ENCODE data around the gene GSTP1. TPM values are rescaled to one million over a fixed set of nuclear protein-coding genes. Genes with fewer than 3 reads are reported as not detected.

Gene GSTP1
- total and polyA plus RNA-seq, 9 of the 15 experiments (the other 6 are each of a cell fraction or from before 2014, with no cell fraction given) = 592 to 2,150 (median 1,204) TPM

DNA sequence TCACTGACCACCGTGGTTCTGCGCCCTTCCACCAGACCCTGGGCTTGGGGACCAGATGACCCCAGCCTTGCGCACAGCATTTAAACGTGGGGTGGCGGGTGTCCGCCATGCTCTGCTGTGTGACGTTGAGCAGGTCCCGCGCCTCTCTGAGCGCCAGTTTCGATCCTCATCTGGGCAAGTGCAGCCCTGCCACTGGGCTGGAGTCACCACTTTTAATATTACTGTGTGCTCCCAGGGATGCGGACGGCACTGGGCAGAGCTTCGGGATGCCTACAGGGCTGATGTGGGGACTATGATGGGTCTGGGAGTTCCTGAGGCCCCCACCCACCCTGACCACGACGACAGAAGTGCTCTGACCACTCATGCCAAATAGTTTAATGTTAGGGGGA, 47.3 kb downstream of the GSTP1 start (continued):
- TF ChIP-seq PTBP1 (IDR thresholded peaks at IDR 0.05; ENCODE audit: low read depth, low read length) = 0 out of 2 replicates have a peak, but pooled peaks have one; percentile 31
- TF ChIP-seq COPS2 (conservative IDR thresholded peaks at IDR 0.05) = no peak
- TF ChIP-seq, protein P1, sequence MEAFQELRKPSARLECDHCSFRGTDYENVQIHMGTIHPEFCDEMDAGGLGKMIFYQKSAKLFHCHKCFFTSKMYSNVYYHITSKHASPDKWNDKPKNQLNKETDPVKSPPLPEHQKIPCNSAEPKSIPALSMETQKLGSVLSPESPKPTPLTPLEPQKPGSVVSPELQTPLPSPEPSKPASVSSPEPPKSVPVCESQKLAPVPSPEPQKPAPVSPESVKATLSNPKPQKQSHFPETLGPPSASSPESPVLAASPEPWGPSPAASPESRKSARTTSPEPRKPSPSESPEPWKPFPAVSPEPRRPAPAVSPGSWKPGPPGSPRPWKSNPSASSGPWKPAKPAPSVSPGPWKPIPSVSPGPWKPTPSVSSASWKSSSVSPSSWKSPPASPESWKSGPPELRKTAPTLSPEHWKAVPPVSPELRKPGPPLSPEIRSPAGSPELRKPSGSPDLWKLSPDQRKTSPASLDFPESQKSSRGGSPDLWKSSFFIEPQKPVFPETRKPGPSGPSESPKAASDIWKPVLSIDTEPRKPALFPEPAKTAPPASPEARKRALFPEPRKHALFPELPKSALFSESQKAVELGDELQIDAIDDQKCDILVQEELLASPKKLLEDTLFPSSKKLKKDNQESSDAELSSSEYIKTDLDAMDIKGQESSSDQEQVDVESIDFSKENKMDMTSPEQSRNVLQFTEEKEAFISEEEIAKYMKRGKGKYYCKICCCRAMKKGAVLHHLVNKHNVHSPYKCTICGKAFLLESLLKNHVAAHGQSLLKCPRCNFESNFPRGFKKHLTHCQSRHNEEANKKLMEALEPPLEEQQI (IDR thresholded peaks at IDR 0.05) = no peak
- TF ChIP-seq, protein P2, sequence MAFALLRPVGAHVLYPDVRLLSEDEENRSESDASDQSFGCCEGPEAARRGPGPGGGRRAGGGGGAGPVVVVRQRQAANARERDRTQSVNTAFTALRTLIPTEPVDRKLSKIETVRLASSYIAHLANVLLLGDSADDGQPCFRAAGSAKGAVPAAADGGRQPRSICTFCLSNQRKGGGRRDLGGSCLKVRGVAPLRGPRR (CRISPR knock-in tag; IDR thresholded peaks at IDR 0.05) = peak; percentile 57; the same call in 1 of the 2 replicates
- TF ChIP-seq JUN (IDR thresholded peaks at IDR 0.05; ENCODE audit: borderline replicate concordance, low read depth, low read length) = no peak
- TF ChIP-seq JUN (CRISPR knock-in tag; IDR thresholded peaks at IDR 0.05; ENCODE audit: borderline replicate concordance) = 0 out of 2 replicates have a peak, but pooled peaks have one; percentile 20
- TF ChIP-seq, protein P3, sequence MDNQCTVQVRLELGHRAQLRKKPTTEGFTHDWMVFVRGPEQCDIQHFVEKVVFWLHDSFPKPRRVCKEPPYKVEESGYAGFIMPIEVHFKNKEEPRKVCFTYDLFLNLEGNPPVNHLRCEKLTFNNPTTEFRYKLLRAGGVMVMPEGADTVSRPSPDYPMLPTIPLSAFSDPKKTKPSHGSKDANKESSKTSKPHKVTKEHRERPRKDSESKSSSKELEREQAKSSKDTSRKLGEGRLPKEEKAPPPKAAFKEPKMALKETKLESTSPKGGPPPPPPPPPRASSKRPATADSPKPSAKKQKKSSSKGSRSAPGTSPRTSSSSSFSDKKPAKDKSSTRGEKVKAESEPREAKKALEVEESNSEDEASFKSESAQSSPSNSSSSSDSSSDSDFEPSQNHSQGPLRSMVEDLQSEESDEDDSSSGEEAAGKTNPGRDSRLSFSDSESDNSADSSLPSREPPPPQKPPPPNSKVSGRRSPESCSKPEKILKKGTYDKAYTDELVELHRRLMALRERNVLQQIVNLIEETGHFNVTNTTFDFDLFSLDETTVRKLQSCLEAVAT (IDR thresholded peaks at IDR 0.05) = 0 out of 4 replicates have a peak, but pooled peaks of 1 of the 2 experiments have one; percentile 39
- TF ChIP-seq ZFP36 (IDR thresholded peaks at IDR 0.05; ENCODE audit: low read depth, low read length, partially characterized antibody) = peak; percentile 86
- no peak for TF ChIP-seq XRCC4 (IDR thresholded peaks at IDR 0.05; ENCODE audit: extremely low read depth, insufficient read depth, insufficient read length)
- 0 out of 2 replicates have a peak, but pooled peaks have one; percentile 9 for TF ChIP-seq ZFX (CRISPR knock-in tag; IDR thresholded peaks at IDR 0.05)
- TF ChIP-seq MEIS2 (IDR thresholded peaks at IDR 0.05; ENCODE audit: partially characterized antibody) = no peak
- no peak for TF ChIP-seq NR2C2 (CRISPR knock-in tag; IDR thresholded peaks at IDR 0.05)
- peak; percentile 72 for TF ChIP-seq NR2C2 (tag; IDR thresholded peaks at IDR 0.05)
- TF ChIP-seq GABPA (tag; conservative IDR thresholded peaks at IDR 0.05; ENCODE audit: low read depth) = no peak
- TF ChIP-seq ZNF431 (CRISPR knock-in tag; IDR thresholded peaks at IDR 0.05) = 0 out of 2 replicates have a peak, but pooled peaks have one; percentile 7
- TF ChIP-seq NR2F6 (CRISPR knock-in tag; IDR thresholded peaks at IDR 0.05) = peak; percentile 63; the same call in 1 of the 2 replicates
- peak in 2 of 3 experiments; percentile 4 to 13 for TF ChIP-seq YY1 (IDR thresholded peaks at IDR 0.05; ENCODE audit: borderline replicate concordance in 1 of 3, control insufficient read depth in 1 of 3, extremely low read depth in 1 of 3, insufficient read depth in 3 of 3, insufficient read length in 1 of 3, insufficient replicate concordance in 2 of 3, low read depth in 1 of 3, low read length in 2 of 3)
- no peak for TF ChIP-seq YBX1 (IDR thresholded peaks at IDR 0.05)
- TF ChIP-seq MIER1 (IDR thresholded peaks at IDR 0.05; ENCODE audit: low read depth) = 0 out of 2 replicates have a peak, but pooled peaks have one; percentile 61
- TF ChIP-seq EHMT2 (IDR thresholded peaks at IDR 0.05) = 0 out of 2 replicates have a peak, but pooled peaks have one; percentile 36
- TF ChIP-seq HNRNPUL1 (IDR thresholded peaks at IDR 0.05; ENCODE audit: low read length) = no peak
- TF ChIP-seq, protein P4, sequence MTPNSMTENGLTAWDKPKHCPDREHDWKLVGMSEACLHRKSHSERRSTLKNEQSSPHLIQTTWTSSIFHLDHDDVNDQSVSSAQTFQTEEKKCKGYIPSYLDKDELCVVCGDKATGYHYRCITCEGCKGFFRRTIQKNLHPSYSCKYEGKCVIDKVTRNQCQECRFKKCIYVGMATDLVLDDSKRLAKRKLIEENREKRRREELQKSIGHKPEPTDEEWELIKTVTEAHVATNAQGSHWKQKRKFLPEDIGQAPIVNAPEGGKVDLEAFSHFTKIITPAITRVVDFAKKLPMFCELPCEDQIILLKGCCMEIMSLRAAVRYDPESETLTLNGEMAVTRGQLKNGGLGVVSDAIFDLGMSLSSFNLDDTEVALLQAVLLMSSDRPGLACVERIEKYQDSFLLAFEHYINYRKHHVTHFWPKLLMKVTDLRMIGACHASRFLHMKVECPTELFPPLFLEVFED (CRISPR knock-in tag; conservative IDR thresholded peaks at IDR 0.05) = 0 out of 2 replicates have a peak, but pooled peaks have one; percentile 7
